Endothelial cell of umbilical vein (primary cell): Measurements from ENCODE around the gene EPS15.

Experiments used
- EZH2 ChIP-seq: IDR thresholded peaks from 2 replicates; pipeline ENCODE4 v1.6.1; 2012; ENCODE audit warnings: borderline replicate concordance, low read depth, mild to moderate bottlenecking, moderate library complexity, low read length, inconsistent platforms; ENCODE audit not compliant: severe bottlenecking
- FOS ChIP-seq: IDR thresholded peaks from 2 replicates; pipeline ENCODE4 v1.6.1; 2011; ENCODE audit warnings: mild to moderate bottlenecking, low read length, moderate library complexity, borderline replicate concordance; ENCODE audit not compliant: insufficient read depth
- GATA2 ChIP-seq: IDR thresholded peaks from 2 replicates; pipeline ENCODE4 v1.7.0; 2011; ENCODE audit warnings: low read depth, mild to moderate bottlenecking, moderate library complexity, mixed read lengths, low read length; ENCODE audit not compliant: insufficient read length, insufficient read depth
- MAX ChIP-seq: IDR thresholded peaks from 2 replicates; pipeline ENCODE4 v1.6.1; 2011; ENCODE audit not compliant: insufficient read depth, insufficient read length
- MYC ChIP-seq: IDR thresholded peaks from one replicate; pipeline ENCODE4 v1.6.1; 2011; ENCODE audit warnings: mild to moderate bottlenecking, low read depth, low read length
- POLR2A ChIP-seq: IDR thresholded peaks from 2 replicates; pipeline ENCODE4 v1.6.1; 2012; ENCODE audit warnings: low read depth, mild to moderate bottlenecking, control low read depth, low read length
- POLR2AphosphoS5 ChIP-seq: IDR thresholded peaks from 2 replicates; pipeline ENCODE4 v1.6.1; 2012; ENCODE audit warnings: low read depth, mild to moderate bottlenecking, control low read depth, low read length, moderate library complexity; ENCODE audit not compliant: insufficient read depth
- TF ChIP-seq, protein P1 (sequence below), 2 donors: IDR thresholded peaks; 1 replicate in 1 of 2; 2 replicates in 1 of 2; pipeline ENCODE4 v1.5.1; 2011; ENCODE audit warnings: low read length in 2 of 2, mild to moderate bottlenecking in 2 of 2, moderate library complexity in 2 of 2, control low read depth in 1 of 2, inconsistent platforms in 1 of 2, low read depth in 1 of 2; ENCODE audit not compliant: insufficient read depth in 1 of 2; ENCODE audit errors: extremely low read depth in 1 of 2

GRCh38 chr1:51516649-51517158 is 2.4 kb downstream of the EPS15 start:
- TF ChIP-seq, protein P1, sequence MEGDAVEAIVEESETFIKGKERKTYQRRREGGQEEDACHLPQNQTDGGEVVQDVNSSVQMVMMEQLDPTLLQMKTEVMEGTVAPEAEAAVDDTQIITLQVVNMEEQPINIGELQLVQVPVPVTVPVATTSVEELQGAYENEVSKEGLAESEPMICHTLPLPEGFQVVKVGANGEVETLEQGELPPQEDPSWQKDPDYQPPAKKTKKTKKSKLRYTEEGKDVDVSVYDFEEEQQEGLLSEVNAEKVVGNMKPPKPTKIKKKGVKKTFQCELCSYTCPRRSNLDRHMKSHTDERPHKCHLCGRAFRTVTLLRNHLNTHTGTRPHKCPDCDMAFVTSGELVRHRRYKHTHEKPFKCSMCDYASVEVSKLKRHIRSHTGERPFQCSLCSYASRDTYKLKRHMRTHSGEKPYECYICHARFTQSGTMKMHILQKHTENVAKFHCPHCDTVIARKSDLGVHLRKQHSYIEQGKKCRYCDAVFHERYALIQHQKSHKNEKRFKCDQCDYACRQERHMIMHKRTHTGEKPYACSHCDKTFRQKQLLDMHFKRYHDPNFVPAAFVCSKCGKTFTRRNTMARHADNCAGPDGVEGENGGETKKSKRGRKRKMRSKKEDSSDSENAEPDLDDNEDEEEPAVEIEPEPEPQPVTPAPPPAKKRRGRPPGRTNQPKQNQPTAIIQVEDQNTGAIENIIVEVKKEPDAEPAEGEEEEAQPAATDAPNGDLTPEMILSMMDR (IDR thresholded peaks at IDR 0.05; ENCODE audit: extremely low read depth in 1 of 2, insufficient read depth in 1 of 2, low read depth in 1 of 2, low read length in 2 of 2), result no peak
- TF ChIP-seq MYC (no peak), EZH2 (no peak), POLR2AphosphoS5 (no peak), POLR2A (no peak), MAX (no peak), GATA2 (no peak), FOS (no peak)
